ENCODE measurements around the gene PATE1.
"Not testable (repeated sequence)": the region's sequence is repeated elsewhere in the genome, so short reads cannot be mapped to it uniquely, and the experiment has no call there.

Gene PATE1, protein sequence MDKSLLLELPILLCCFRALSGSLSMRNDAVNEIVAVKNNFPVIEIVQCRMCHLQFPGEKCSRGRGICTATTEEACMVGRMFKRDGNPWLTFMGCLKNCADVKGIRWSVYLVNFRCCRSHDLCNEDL
- 0 reads per million in 3 experiments for total RNA-seq

DNA sequence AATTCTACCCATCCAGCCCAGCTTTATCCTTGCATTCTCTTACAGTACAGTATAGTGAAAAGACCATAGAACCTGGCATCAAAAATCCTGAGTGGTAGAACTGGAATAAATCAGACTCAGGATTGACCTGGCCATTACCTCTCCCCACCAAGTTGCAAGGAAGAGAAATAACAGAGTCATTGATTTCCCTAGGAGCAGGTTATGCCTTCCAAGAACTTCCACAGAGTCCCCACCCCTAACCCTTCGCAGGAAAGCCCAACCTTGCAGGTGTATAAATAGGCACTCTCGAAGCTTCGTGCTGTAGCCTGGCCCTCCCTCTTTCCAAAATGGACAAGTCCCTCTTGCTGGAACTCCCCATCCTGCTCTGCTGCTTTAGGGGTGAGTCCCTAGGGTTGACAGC lies at the start of gene PATE1:
PATE1 (plus strand) TSS at position 301 of the 400 bp plus-strand sequence; CDS start at position 327, 26 bp downstream.
- DNase-seq: no peak

DNA sequence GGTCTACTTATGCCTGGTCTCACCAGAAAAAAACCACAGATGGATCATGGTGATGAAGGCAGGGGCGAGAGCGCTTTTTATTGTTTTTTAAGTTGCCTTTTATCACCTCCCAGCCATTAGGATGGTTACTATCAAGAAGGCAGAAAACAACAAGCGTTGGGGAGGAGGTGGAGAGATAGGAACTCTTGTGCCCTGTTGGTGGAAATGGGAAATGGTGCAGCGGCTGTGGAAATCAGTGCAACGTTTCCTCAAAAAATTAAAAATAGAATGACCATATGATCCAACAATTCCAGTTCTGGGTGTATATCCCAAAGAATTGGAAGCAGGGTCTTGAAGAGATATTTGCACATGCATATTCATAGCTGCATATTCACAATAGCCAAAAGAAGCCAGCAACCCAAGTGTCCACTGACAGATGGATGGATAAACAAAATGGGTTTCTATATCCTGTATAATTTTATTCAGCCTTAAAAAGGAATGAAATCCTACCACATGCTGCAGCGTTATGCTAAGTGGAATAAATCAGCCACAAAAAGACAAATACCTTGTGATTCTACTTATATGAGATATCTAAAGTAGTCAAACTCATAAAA lies 45.0 kb upstream of the PATE1 start:
- no peak for DNase-seq

DNA sequence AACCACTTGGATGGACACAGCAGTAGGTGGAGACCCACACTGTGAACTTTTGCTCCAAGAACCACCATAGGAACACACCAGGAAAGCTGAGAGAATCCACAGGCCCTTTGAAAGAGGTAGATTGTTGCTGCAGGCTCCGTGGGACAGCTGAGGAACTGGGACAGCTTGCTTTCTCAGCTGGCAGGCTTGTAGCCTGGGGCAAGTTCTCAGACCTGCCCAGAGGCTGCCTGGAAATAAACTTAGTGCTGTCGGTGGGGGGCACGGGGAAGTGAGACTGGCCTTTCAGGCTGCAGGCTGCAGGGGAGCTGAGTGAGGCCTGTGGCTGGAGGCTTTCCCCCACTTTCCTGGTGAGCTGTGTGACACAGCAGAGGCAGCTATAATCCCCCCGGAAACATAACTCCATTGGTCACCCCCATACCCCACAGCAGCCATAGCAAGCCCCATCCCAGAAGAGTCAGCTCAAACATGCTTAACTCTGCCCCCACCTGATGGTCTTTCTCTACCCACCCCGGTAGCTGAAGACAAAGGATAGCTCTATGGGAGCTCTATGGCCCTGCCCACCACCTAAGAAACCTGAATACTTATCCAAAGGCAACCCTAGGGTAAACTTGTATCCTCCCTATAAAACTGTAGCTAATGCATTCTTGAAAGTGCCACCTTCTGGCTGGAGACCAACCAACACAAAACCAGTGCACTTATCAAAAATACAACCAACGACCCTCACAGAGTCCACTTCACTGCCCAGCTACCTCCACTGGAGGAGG lies 44.0 kb upstream of the PATE1 start:
- no peak for DNase-seq

DNA sequence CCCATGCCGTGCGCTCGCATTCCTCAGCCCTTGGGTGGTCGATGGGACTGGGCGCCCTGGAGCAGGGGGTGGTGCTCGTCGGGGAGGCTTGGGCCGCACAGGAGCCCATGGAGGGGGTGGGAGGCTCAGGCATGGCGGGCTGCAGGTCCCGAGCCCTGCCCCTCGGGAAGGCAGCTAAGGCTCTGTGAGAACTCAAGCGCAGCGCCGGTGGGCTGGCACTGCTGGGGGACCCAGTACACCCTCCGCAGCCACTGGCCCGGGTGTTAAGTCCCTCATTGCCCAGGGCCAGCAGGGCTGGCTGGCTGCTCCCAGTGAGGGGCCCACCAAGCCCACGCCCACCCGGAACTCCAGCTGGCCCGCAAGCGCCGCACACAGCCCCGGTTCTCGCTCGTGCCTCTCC lies 41.4 kb upstream of the PATE1 start:
- DNase-seq: not testable (repeated sequence)

DNA sequence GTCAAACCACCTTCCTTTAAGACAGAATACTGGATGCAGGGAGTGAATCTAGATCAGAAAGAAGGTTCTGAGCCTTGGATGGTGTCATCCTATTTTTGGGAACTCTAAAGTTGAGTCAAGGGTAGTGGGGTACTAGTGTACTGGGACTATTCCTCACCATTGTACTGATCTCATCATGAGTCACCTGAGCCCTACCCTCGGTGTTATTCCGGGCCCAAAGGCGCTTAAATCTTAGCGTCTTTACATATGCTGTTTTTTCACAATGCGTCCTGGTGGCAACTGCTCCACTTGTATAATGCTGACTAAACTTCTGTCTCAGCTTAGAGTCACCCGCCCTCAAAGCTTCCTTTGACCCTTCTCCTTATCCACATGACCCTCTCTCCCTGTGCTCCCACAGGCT lies 25.3 kb upstream of the PATE1 start:
- no peak for DNase-seq

DNA sequence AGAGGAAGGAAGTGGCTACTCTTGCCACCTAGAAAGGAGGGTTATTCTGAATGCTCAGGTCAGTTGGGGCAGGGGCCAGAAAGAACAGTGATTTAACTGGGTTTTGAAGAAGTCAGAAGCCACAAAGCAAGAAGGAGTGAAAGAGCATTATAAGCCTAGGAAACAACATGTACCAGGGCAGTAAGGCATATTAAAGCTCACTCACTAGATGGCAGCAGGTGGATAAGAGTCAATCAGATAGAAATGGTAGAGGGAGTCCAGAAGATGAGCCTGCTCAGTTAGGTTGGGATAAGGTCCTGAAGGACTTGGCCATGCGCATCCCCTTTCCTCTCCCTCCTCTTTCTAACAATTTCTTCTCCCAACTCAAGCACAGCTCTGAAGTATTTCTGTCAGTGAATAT lies 22.0 kb upstream of the PATE1 start:
- no peak for DNase-seq

DNA sequence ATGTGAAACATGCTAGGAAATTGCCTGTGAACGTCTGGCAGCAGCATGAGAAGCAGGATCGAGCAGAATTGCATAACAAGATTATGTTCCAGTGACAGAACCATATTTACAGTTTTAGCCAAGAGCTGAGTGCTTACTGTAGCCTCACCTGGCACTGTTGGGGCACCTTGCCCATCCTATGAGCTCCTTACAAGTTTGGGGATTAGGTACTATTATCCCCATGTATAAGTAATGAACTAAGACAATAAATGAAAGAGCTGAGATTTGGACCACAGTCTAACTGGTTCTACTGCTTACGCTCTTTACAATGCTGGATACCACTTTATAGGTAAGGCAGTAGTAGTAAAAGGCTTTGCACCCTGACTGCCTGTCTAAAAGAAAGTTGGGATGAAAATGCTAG lies 17.1 kb upstream of the PATE1 start:
- no peak for DNase-seq

DNA sequence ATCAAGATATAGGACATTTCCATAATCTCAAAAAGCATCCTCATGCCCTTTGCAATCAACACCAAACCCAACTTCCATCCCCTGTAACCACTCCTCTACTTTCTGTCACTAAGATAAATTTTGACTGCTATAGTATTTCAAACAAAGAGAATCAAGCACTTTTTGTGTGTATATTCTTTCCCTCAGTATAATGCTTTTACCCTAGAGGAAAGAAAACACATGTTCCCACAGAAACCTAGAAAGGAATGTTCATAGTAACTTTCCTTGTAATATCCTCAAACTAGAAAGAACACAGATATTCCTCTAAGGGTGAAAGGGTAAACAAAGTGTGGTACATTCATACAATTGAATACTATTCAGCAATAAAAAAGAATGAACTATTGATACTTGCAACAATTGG lies 5.5 kb upstream of the PATE1 start:
- no peak for DNase-seq

DNA sequence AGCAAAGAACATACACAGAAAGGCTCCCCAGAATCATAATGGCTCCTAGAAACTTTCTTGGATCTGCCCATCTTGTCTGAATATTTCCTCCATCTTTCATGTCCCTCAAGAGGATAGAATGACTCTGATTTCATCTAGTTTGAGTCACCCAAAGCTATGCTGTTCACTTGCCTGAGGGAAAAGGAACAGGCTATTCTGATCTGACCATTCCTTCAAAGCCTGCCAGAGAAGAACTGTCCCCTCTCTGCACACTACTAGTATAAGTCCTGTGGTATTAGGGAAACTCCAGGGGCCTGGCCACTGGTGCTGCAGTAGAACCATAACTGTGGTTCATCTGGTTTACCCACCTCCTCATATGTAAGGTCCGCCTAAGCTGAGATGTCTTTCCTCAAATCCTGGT lies 2.4 kb upstream of the PATE1 start:
- DNase-seq: no peak

DNA sequence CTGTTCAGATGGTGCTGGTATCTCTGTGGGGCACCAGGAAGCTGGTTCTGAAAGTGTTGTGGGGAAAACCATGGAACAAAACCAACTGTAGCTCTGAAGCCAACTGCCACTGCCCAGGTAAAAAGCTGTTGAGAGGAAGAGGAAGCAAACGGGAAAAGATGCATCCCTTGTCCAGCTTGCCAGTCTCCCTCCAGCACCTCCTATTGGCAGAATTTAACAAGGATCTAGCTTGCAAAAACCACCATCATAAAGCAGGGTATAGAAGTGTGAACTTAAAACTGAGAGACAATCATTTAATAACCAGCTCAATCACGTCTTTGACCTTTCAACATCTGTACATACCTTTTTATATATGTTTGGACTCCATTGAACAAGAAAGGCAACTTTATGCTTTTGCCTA lies 4.5 kb downstream of the PATE1 start:
- no peak for DNase-seq

DNA sequence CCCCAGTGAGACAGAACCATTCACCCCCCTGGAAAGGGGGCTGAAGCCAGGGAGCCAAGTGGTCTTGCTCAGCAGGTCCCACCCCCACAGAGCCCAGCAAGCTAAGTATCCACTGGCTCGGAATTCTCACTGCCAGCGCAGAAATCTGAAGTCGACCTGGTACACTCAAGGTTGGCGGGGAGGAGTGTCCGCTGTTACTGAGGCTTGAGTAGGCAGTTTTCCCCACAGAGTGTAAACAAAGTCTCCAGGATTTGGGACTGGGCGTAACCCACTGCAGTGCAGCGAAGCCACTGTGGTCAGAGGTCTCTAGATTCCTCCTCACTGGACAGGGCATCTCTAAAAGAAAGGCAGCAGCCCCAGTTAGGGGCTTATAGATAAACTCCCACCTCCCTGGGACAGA lies 10.0 kb downstream of the PATE1 start:
- DNase-seq: no peak

DNA sequence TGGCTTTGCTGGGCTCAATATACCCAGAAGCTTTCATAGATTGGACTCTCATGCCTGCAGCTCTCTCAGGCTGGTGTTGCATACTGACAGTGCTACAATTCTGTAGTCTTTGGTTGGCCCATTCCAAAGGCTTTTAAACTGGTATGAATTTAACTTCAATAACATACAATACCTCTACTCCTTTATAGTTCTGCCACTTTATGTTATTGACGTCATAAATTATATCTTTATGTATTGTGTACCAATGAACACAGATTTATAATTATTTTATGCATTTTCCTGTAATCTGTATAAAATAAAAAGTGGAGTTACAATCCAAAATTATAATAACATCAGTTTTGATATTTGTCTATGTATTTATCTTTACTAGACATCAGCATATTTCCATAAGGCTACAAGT lies 16.4 kb downstream of the PATE1 start:
- no peak for DNase-seq

DNA sequence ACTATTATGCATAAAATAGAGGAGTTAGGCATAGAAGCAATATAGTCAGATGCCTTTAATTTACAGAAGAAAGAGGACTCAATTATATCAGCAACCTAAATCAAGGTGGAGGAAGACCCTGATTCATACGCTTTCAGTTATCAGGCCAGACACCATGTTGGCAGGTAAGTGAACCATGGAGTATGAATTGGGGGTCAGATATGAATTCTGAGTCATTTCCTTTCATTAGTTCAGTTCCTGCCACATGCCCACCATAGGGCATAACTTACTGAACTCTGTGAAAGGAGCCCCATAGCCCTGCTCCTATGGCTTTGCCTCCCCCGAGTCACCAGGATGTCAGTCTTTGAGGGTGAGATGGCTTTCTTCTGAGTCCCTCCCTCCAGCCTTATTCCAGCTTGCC lies 17.4 kb downstream of the PATE1 start:
- DNase-seq: no peak

DNA sequence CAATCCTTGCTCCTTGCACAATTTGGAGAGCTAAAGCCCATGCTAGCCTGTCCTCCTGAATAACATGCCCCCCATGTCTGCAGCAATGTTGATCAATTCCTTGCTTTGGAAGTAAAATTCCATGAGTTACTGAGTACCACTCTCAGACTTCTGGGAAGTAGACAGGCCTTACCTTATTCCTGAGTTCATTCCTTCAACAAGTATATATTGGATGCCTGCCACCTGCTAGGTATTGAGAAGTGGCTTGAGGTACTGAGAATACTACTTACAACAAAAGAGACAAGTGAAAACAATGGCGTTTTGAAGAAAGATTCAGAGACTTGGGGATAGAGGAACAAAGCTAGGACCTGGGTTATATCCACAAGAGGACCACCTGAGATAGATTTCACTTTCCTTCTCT lies 20.2 kb downstream of the PATE1 start:
- no peak for DNase-seq

DNA sequence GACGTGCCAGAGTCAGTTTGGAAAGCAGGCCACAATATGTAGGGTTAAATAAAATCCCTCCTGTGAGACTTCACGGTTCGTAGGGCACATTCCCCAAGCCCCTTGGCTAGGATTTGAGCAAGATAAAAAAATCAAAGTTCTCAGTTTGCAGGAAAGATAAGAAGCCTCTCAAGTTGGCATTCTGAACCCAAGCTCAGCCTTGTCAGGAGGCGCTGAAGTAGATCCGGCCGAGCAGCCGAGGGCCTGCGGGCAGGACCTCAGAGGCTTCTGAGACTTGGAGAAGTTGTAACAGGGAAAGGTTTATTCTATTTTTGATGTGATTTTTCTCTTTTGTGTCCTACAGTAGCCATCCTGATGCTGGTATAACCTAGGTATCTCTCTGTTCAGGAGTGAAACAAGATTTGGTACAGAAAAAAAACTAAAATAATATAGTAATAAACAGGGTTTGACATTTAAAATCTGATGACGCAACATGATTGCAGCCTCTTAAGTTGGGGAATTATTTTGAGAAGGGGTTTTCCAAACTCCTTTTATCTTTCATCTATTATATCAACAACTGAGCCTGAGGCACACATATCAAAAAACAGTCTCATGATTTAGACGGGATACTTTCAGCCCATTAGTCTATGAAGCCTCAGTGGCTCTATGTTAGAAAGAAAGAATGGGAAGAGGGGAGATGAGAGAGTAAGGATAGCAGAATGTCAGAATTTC lies 22.4 kb downstream of the PATE1 start:
- no peak for DNase-seq

DNA sequence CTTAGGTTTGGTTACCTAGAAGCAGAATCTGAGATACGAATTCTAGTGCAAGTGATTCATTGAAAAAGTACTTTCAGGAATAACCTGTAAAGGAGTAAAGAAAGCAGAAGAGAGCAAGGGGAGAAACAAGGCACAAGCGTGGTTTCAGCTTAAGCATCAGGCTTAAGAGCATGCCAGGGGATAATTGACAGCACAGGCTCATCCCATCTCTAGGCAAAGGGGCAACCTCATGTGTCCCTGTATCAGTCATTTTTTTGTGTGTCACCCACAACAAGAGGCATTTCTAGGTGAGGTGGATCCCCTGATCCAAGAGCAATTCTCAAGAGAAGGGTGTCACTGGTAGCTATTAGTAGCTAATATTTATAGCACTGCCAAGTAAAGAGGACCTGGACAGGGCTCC lies 24.5 kb downstream of the PATE1 start:
- DNase-seq: no peak

DNA sequence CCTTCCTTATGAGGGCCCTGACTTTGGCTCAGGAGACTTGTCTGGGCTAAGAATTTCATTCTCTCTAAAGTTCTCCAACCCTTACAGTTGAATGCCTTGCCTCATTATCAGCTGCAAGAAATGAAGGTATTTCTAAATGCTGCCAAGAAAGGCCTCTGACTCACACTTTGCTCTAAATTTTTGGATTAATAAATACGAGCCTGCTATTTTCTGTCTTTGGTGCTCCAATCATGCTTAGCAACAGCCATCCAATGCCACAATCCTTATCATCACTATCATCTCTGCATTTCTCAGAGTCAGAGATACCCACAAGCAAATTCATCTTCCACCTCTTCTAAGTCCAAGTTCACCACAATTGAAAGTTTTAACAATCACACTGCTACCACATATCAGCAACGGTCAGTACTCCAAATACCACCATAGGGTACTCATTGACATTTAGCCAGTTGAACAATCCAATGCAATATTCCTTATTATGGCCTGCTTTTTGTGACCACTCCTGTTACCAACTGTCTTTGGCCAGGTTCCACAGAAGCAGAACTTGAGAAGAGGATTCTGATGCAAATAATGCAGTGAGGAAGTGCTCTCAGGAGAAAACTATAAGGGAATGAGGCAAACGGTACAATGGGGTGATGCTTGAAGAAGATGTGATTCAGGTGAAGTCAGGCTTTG lies 26.9 kb downstream of the PATE1 start:
- DNase-seq: no peak

DNA sequence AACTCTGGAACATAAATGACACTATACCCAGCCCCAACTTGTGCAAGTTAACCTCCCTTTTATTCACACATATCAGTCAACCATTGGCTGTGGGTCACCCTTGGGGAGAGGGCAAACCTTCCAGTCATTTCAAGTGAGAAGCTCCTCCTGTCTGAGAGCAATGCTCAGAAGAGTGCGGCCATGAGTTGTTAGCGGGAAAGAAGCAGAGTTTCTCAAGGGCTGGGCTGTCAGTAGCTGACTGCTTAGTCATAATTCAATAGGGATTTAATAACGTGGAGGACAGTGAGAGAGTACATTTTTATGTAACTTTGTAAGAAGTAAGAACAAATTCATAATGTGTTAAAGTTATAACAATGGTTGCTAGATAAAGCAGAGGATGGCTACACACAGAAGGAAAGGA lies 27.4 kb downstream of the PATE1 start:
- no peak for DNase-seq

DNA sequence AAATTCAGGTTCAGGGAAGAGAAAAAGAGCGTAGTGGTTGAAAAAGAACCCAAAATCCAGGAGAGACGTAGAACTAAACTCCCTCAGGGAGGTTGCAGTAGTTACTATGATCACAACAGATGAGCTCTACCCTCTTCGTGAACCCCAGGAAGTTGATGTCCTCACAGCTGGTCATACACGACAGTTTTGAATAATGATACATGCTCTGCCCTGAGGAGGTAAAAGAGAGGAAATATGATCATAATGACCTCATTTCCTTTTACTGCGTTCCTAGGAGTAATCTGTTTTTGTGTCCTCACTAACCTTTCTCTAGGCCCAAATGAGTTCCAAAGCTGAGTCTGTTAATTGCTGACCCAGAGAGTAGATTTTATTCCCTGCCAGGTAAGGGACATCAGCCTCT lies 31.2 kb downstream of the PATE1 start:
- no peak for DNase-seq

DNA sequence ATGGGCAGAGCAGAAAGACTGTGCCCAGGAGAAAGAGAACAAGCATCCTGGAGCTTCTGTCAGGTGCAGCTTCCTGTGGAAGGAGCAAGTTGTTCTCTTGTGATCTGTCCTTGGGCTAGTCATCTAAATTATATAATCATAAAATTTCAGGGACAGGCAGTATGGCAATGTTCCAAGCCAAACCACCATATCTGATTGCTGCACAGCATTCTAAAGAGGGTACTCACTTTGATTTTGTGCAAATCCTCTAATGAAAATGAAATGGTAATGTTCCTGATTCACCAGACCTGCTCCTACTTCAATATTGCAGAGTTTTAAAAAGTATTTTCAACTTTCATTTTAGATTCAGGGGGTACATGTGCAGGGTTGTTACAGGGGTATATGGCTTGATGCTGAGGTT lies 32.6 kb downstream of the PATE1 start, which contains the start of gene PATE2:
PATE2 (minus strand) TSS at position 101 of the 400 bp plus-strand sequence; CDS start at position 46, 55 bp downstream.
- no peak for DNase-seq

DNA sequence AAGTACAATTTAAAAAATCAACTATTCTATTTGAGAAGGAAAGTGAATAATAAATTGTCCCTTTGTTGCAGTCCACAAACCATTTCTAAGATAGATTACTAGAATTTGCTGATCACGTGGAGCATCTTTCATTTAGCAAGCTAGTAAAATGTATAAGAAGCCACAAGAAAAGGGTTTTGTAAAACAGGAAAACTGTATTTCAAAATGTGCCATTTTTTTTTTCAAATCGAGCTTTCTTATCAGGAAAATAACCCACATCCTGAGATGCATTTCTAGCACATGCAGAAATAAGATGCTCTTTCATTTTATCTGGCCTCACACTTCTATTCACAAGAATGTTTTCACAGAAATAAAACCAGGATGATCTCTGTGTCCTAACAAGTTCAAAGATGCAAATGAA lies 38.6 kb downstream of the PATE1 start:
- DNase-seq: no peak

DNA sequence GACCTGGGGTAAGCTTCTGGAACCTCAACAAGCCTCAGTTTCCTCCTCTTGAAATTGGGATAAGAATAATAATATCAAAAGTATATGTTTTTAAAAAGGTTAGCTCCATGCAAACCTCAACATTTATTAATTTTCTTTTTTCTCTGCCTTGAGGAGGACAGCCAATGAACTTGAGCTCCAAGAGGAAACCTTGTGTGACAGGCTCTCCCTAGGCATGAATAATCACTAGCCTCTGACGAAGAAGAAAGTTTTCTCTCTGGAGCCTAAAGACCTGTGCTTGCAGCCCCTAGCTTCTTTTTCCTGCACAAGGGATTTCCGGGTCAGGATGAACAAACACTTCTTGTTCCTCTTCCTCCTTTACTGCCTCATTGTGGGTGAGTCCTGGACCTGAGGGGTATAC lies 41.7 kb downstream of the PATE1 start, which contains the start of gene PATE3:
PATE3 (plus strand) TSS at position 301 of the 400 bp plus-strand sequence; CDS start at position 326, 25 bp downstream.
- DNase-seq: no peak

DNA sequence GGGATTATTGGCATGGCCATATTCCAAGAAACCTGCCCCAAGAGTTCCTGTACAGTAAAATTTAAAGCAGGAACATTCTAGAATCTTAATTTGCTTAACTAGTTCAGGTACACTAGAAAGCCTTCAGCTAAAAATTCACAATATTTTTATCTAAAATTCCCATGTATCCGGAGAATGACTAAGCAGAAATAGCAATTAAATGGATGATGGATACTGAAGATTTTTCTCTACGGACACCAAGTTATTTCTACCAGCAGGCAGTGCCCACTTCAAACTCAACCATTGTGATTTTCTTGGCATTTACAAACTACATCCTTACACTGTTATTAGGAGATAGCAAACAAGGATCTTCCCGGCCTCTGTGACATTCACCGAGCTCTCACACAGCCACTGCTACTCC lies 44.7 kb downstream of the PATE1 start:
- DNase-seq: no peak
